GM20000 (cell line): ENCODE measurements around the gene RHOBTB1.

Experiments
- DNase-seq: peaks from one replicate; pipeline ENCODE4 v3.0.0; 2012; ENCODE audit warnings: low spot score
- TF ChIP-seq, protein P1 (sequence below): IDR thresholded peaks from 2 replicates; pipeline ENCODE4 v1.5.1; 2012; ENCODE audit warnings: mild to moderate bottlenecking, control low read depth; ENCODE audit errors: extremely low read depth, missing control alignments

The RHOBTB1 gene

DNA sequence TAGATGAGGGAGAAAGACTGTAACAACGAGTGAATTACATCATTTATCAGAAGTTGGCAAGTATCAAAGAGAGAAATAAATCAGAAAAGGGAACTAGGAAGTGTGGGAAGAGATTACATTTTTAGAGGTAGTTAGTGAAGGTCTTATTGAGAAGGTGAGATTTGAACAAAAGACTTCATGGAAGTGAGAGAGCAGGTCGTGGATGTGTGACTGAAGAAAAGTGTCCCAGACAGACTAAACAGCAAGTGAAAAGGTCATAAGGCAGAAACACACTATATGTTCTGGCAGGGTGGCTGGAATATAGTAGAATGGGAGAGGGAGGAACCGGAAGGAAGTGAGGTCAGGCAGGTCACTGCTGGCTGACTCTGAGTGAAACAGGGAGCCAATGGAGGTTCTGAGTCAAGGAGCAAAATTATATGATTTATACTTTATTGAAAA is 35.7 kb upstream of the RHOBTB1 start:
- no peak for DNase-seq
- TF ChIP-seq, protein P1, sequence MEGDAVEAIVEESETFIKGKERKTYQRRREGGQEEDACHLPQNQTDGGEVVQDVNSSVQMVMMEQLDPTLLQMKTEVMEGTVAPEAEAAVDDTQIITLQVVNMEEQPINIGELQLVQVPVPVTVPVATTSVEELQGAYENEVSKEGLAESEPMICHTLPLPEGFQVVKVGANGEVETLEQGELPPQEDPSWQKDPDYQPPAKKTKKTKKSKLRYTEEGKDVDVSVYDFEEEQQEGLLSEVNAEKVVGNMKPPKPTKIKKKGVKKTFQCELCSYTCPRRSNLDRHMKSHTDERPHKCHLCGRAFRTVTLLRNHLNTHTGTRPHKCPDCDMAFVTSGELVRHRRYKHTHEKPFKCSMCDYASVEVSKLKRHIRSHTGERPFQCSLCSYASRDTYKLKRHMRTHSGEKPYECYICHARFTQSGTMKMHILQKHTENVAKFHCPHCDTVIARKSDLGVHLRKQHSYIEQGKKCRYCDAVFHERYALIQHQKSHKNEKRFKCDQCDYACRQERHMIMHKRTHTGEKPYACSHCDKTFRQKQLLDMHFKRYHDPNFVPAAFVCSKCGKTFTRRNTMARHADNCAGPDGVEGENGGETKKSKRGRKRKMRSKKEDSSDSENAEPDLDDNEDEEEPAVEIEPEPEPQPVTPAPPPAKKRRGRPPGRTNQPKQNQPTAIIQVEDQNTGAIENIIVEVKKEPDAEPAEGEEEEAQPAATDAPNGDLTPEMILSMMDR: no peak

GRCh38 chr10:60978287-60979115 is 34.5 kb upstream of the RHOBTB1 start:
- TF ChIP-seq, protein P1: no peak
- no peak for DNase-seq

DNA sequence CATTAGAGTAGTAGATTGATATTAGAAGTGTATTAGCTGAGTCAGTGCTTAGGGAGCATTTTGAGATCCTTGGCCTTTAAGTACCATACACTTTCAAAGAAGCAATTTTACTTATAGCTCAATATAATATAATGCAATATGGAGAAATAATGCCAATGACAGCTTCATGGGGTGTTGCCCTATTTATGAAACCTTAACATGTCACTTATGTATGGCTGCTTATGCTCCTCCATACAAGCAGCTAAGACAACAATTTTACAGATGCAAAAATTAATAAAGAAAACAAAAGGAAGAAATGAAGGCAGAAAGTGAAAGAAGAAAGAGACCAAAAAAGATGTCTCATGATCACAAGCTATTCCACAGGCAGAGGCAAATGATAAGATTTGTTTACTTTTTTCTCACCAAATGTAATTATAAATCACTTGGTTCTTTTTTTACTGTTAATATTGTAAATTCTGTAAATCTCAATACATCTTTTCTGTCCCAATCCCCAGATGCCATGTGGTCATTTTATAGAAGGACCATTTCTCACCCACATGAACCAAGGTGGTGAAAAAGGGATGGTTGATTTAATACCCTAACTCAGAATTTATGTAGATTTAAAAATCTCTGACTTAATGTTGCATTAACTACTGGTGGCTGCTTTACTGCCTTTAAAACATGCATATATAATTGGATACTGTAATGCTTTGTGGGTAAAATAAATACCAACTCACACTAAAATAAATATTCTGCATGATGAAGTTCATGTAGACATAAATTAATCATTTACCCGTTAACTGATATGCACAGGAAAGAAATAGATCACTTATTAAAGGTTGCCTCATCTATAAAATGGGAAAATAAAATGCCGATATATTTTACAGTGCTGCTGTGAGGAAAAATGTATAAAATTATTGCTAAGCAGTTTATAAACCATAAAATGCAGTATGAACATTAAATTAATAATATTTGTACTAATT is 33.5 kb upstream of the RHOBTB1 start:
- TF ChIP-seq, protein P1: no peak
- no peak for DNase-seq

GRCh38 chr10:60976687-60977086 is 32.7 kb upstream of the RHOBTB1 start:
- TF ChIP-seq, protein P1: no peak
- DNase-seq: no peak

GRCh38 chr10:60975716-60976115 is 31.7 kb upstream of the RHOBTB1 start:
- DNase-seq: no peak

GRCh38 chr10:60974463-60975149 is 30.6 kb upstream of the RHOBTB1 start:
- DNase-seq: no peak
- TF ChIP-seq, protein P1: no peak

More at GRCh38 chr10:60975716-60976115, 31.7 kb upstream of the RHOBTB1 start:
- TF ChIP-seq, protein P1: no peak
